Activated naive CD8-positive, alpha-beta T cell treated with anti-CD3 and anti-CD28 coated beads, Interleukin-2, amount 50 U/mL, for 24 hours (primary cell): Measurements from ENCODE around the gene TTC34.
A peak's percentile ranks its signal among the peaks of the same experiment; 100 is the strongest.

Experiments
- ATAC-seq: fragments of 150-1000 bp; cut with Tn5 transposase; one replicate; pipeline ENCODE4 v1.10.0; 2021
- DNase-seq: peaks from one replicate; pipeline ENCODE4 v3.0.0; 2021
- H3K27ac Mint-ChIP-seq: one replicate; pipeline ENCODE4 v1.8.0; 2021; ENCODE audit warnings: mild to moderate bottlenecking, mixed read lengths
- H3K27me3 Mint-ChIP-seq: one replicate; pipeline ENCODE4 v1.8.0; 2021; ENCODE audit warnings: mixed read lengths
- H3K36me3 Mint-ChIP-seq: one replicate; pipeline ENCODE4 v1.8.0; 2021; ENCODE audit warnings: low read depth, mixed read lengths
- H3K4me1 Mint-ChIP-seq: one replicate; pipeline ENCODE4 v1.8.0; 2021; ENCODE audit warnings: mixed read lengths
- H3K4me3 Mint-ChIP-seq: one replicate; pipeline ENCODE4 v1.8.0; 2021; ENCODE audit warnings: mild to moderate bottlenecking, moderate library complexity, mixed read lengths
- H3K9me3 Mint-ChIP-seq: one replicate; pipeline ENCODE4 v1.8.0; 2021; ENCODE audit warnings: mixed read lengths

The TTC34 gene

GRCh38 chr1:2646837-2647236, 154.7 kb downstream of the TTC34 start:
- Mint-ChIP-seq H3K27me3 (no peaks in the 10 kb centered on the region), H3K9me3 (peaks cover 15% of the 10 kb centered on the region), H3K4me3 (no peak overlapping the region), H3K27ac (no peak overlapping the region), H3K36me3 (peaks cover 4% of the 10 kb centered on the region), H3K4me1 (peaks cover 8% of the 10 kb centered on the region)
- no peak for ATAC-seq
- DNase-seq: no peak

GRCh38 chr1:2645776-2646175, 155.7 kb downstream of the TTC34 start:
- no peaks in the 10 kb centered on the region for H3K27me3 Mint-ChIP-seq
- H3K4me3 Mint-ChIP-seq: no peak overlapping the region
- H3K9me3 Mint-ChIP-seq: peaks cover 15% of the 10 kb centered on the region
- H3K27ac Mint-ChIP-seq: no peak overlapping the region
- H3K36me3 Mint-ChIP-seq: peaks cover 4% of the 10 kb centered on the region
- H3K4me1 Mint-ChIP-seq: peaks cover 8% of the 10 kb centered on the region
- no peak for DNase-seq
- ATAC-seq: no peak

- H3K27me3 Mint-ChIP-seq: no peaks in the 10 kb centered on the region
- peaks cover 15% of the 10 kb centered on the region for H3K9me3 Mint-ChIP-seq
- peaks cover 8% of the 10 kb centered on the region for H3K4me1 Mint-ChIP-seq
- ATAC-seq (no peak), DNase-seq (no peak)
- H3K27ac Mint-ChIP-seq: no peak overlapping the region
- peaks cover 4% of the 10 kb centered on the region for H3K36me3 Mint-ChIP-seq
- H3K4me3 Mint-ChIP-seq: no peak overlapping the region
Measured at GRCh38 chr1:2645143-2645542, 156.3 kb downstream of the TTC34 start.

- peaks cover 15% of the 10 kb centered on the region for H3K9me3 Mint-ChIP-seq
- H3K36me3 Mint-ChIP-seq: peaks cover 4% of the 10 kb centered on the region
- ATAC-seq (no peak), DNase-seq (no peak)
- peaks cover 8% of the 10 kb centered on the region for H3K4me1 Mint-ChIP-seq
- no peaks in the 10 kb centered on the region for H3K27me3 Mint-ChIP-seq
- H3K4me3 Mint-ChIP-seq: no peak overlapping the region
- H3K27ac Mint-ChIP-seq: no peak overlapping the region
Measured at GRCh38 chr1:2644591-2645101, 156.8 kb downstream of the TTC34 start.

- Mint-ChIP-seq H3K4me3 (no peak overlapping the region), H3K27me3 (no peaks in the 10 kb centered on the region), H3K9me3 (peaks cover 15% of the 10 kb centered on the region), H3K4me1 (peaks cover 8% of the 10 kb centered on the region), H3K27ac (no peak overlapping the region), H3K36me3 (peaks cover 4% of the 10 kb centered on the region)
- ATAC-seq (no peak), DNase-seq (no peak)
Measured at GRCh38 chr1:2644171-2644570, 157.3 kb downstream of the TTC34 start.

- no peak overlapping the region for H3K27ac Mint-ChIP-seq
- peaks cover 8% of the 10 kb centered on the region for H3K4me1 Mint-ChIP-seq
- peaks cover 15% of the 10 kb centered on the region for H3K9me3 Mint-ChIP-seq
- no peaks in the 10 kb centered on the region for H3K27me3 Mint-ChIP-seq
- H3K36me3 Mint-ChIP-seq: peaks cover 4% of the 10 kb centered on the region
- ATAC-seq: no peak
- H3K4me3 Mint-ChIP-seq: no peak overlapping the region
- no peak for DNase-seq
Measured at GRCh38 chr1:2643414-2644077, 157.9 kb downstream of the TTC34 start.

GRCh38 chr1:2642560-2643413, 158.7 kb downstream of the TTC34 start:
- peak; percentile 95 for DNase-seq
- Mint-ChIP-seq H3K36me3 (peaks cover 2% of the 10 kb centered on the region), H3K4me1 (peaks cover 8% of the 10 kb centered on the region), H3K27ac (peak overlapping the region; percentile 93), H3K27me3 (no peaks in the 10 kb centered on the region), H3K4me3 (peak overlapping the region; percentile 92), H3K9me3 (peaks cover 11% of the 10 kb centered on the region)
- ATAC-seq: peak; percentile 78

- peaks cover 9% of the 10 kb centered on the region for H3K9me3 Mint-ChIP-seq
- H3K27me3 Mint-ChIP-seq: no peaks in the 10 kb centered on the region
- H3K4me1 Mint-ChIP-seq: peaks cover 8% of the 10 kb centered on the region
- ATAC-seq: no peak
- no peak for DNase-seq
- H3K36me3 Mint-ChIP-seq: no peaks in the 10 kb centered on the region
- H3K4me3 Mint-ChIP-seq: peak overlapping the region; percentile 92
- H3K27ac Mint-ChIP-seq: peak overlapping the region; percentile 93
Measured at GRCh38 chr1:2642131-2642559, 159.3 kb downstream of the TTC34 start.

- Mint-ChIP-seq H3K36me3 (no peaks in the 10 kb centered on the region), H3K27me3 (no peaks in the 10 kb centered on the region), H3K4me3 (peak overlapping the region; percentile 92), H3K27ac (peak overlapping the region; percentile 93), H3K9me3 (peaks cover 9% of the 10 kb centered on the region), H3K4me1 (peaks cover 8% of the 10 kb centered on the region)
- DNase-seq: no peak
- no peak for ATAC-seq
Measured at GRCh38 chr1:2641381-2642130, 159.9 kb downstream of the TTC34 start.

- Mint-ChIP-seq H3K4me1 (peaks cover 8% of the 10 kb centered on the region), H3K27me3 (no peaks in the 10 kb centered on the region), H3K27ac (no peak overlapping the region), H3K36me3 (no peaks in the 10 kb centered on the region), H3K9me3 (peaks cover 6% of the 10 kb centered on the region), H3K4me3 (no peak overlapping the region)
- ATAC-seq (no peak), DNase-seq (no peak)
Measured at GRCh38 chr1:2640626-2641025, 160.9 kb downstream of the TTC34 start.

GRCh38 chr1:2639607-2640521, 161.6 kb downstream of the TTC34 start:
- Mint-ChIP-seq H3K4me3 (no peak overlapping the region), H3K36me3 (no peaks in the 10 kb centered on the region), H3K27ac (no peak overlapping the region), H3K9me3 (peaks cover 6% of the 10 kb centered on the region), H3K27me3 (no peaks in the 10 kb centered on the region), H3K4me1 (peaks cover 8% of the 10 kb centered on the region)
- ATAC-seq: no peak
- no peak for DNase-seq

- DNase-seq (no peak), ATAC-seq (no peak)
- peaks cover 6% of the 10 kb centered on the region for H3K9me3 Mint-ChIP-seq
- H3K4me1 Mint-ChIP-seq: peaks cover 8% of the 10 kb centered on the region
- H3K27ac Mint-ChIP-seq: no peak overlapping the region
- H3K4me3 Mint-ChIP-seq: no peak overlapping the region
- H3K27me3 Mint-ChIP-seq: no peaks in the 10 kb centered on the region
- no peaks in the 10 kb centered on the region for H3K36me3 Mint-ChIP-seq
Measured at GRCh38 chr1:2639203-2639602, 162.3 kb downstream of the TTC34 start.

GRCh38 chr1:2638466-2639115, 162.9 kb downstream of the TTC34 start:
- H3K27me3 Mint-ChIP-seq: no peaks in the 10 kb centered on the region
- no peak overlapping the region for H3K27ac Mint-ChIP-seq
- peaks cover 4% of the 10 kb centered on the region for H3K4me1 Mint-ChIP-seq
- H3K36me3 Mint-ChIP-seq: no peaks in the 10 kb centered on the region
- DNase-seq: no peak
- H3K4me3 Mint-ChIP-seq: no peak overlapping the region
- peaks cover 6% of the 10 kb centered on the region for H3K9me3 Mint-ChIP-seq
- no peak for ATAC-seq
